Endothelial cell of umbilical vein (primary cell): ENCODE measurements around the gene TM7SF2. TPM values are rescaled to one million over a fixed set of nuclear protein-coding genes. Genes with fewer than 3 reads are reported as not detected.

Source experiments
- BruUV-seq: library from RNA; stranded (reverse); fragments of 400-500 nt; replicated peaks from 2 replicates; lab custom pipeline; 2021; lab: Mats Ljungman, UMichigan
- CTCF ChIA-PET: fragments of 300-600, 350-600 bp; sonication (Branson Sonifier 250); formaldehyde crosslinking; loops from one replicate; lab custom pipeline; 2021; ENCODE audit warnings: antibody characterized with exemption, inconsistent platforms; lab: Charles Lee
- POLR2A ChIA-PET: fragments of 300-600, 350-600 bp; sonication (Branson Sonifier 250); formaldehyde crosslinking; loops from one replicate; lab custom pipeline; 2021; ENCODE audit warnings: antibody characterized with exemption, inconsistent platforms; lab: Charles Lee
- DNase-seq: peaks from one replicate; pipeline ENCODE4 v3.0.0-alpha.2; 2011; ENCODE audit warnings: low read depth, low spot score
- FAIRE-seq: peaks from 2 replicates; lab custom pipeline; 2011; peaks lifted over from hg19 to GRCh38; lab: Jason Lieb, UNC
- H2AFZ ChIP-seq: 2 replicates; pipeline ENCODE4 v1.6.0; 2012; ENCODE audit warnings: low read depth, low read length, control low read depth, inconsistent platforms
- H3K27ac ChIP-seq: 2 replicates; pipeline ENCODE4 v1.5.1; 2011; ENCODE audit warnings: low read depth, mild to moderate bottlenecking, control low read depth, low read length, moderate library complexity; ENCODE audit not compliant: insufficient read depth
- H3K27me3 ChIP-seq, 2 experiments: 2 replicates each; pipeline versions ENCODE4 v1.6.0 to v1.6.1; 2011; ENCODE audit warnings: low read length in 2 of 2, mixed read lengths in 1 of 2; ENCODE audit not compliant: control insufficient read depth in 2 of 2, insufficient read depth in 2 of 2
- H3K36me3 ChIP-seq, 2 experiments: 2 replicates in 1 of 2; 3 replicates in 1 of 2; pipeline ENCODE4 v1.5.1; 2011; ENCODE audit warnings: low read length in 2 of 2, mild to moderate bottlenecking in 1 of 2, moderate library complexity in 1 of 2; ENCODE audit not compliant: control insufficient read depth in 2 of 2, insufficient read depth in 2 of 2; ENCODE audit errors: extremely low read depth in 1 of 2
- H3K4me1 ChIP-seq: 3 replicates; pipeline ENCODE4 v1.5.1; 2011; ENCODE audit warnings: mild to moderate bottlenecking, low read length; ENCODE audit not compliant: control insufficient read depth, insufficient read depth; ENCODE audit errors: extremely low read depth
- H3K4me2 ChIP-seq: 2 replicates; pipeline ENCODE4 v1.6.1; 2011; ENCODE audit warnings: low read length, control low read depth, mixed read lengths; ENCODE audit not compliant: insufficient read depth
- H3K4me3 ChIP-seq, 3 experiments: fragments of 200-600 bp in 1 of 3; sonication (generic), shearing (Covaris generic) in 1 of 3; replicated peaks in 1 of 3; 2 replicates each; pipeline ENCODE4 v1.5.1; 2011 to 2016; ENCODE audit warnings: control low read depth in 3 of 3, low read length in 3 of 3, mild to moderate bottlenecking in 2 of 3, inconsistent platforms in 1 of 3, low read depth in 1 of 3, moderate library complexity in 1 of 3; ENCODE audit not compliant: insufficient read depth in 1 of 3
- H3K79me2 ChIP-seq: 2 replicates; pipeline ENCODE4 v1.6.0; 2012; ENCODE audit warnings: low read length, inconsistent platforms; ENCODE audit not compliant: control insufficient read depth, insufficient read depth
- H3K9ac ChIP-seq: replicated peaks from 2 replicates; pipeline ENCODE3; 2011; ENCODE audit warnings: low read length, control low read depth; ENCODE audit not compliant: insufficient read depth; ENCODE audit errors: extremely low read depth
- H3K9me1 ChIP-seq: replicated peaks from 3 replicates; pipeline ENCODE4 v1.6.0; 2011; ENCODE audit warnings: mild to moderate bottlenecking, low read length; ENCODE audit not compliant: control insufficient read depth, insufficient read depth; ENCODE audit errors: extremely low read depth
- H3K9me3 ChIP-seq: replicated peaks from 2 replicates; pipeline ENCODE4 v1.5.1; 2012; ENCODE audit warnings: low read length, inconsistent platforms; ENCODE audit not compliant: control insufficient read depth, insufficient read depth
- H4K20me1 ChIP-seq: replicated peaks from 2 replicates; pipeline ENCODE3; 2011; ENCODE audit warnings: mild to moderate bottlenecking, low read length; ENCODE audit not compliant: control insufficient read depth, insufficient read depth; ENCODE audit errors: extremely low read depth
- EZH2 ChIP-seq: IDR thresholded peaks from 2 replicates; pipeline ENCODE4 v1.6.1; 2012; ENCODE audit warnings: borderline replicate concordance, low read depth, mild to moderate bottlenecking, moderate library complexity, low read length, inconsistent platforms; ENCODE audit not compliant: severe bottlenecking
- FOS ChIP-seq: IDR thresholded peaks from 2 replicates; pipeline ENCODE4 v1.6.1; 2011; ENCODE audit warnings: mild to moderate bottlenecking, low read length, moderate library complexity, borderline replicate concordance; ENCODE audit not compliant: insufficient read depth
- JUN ChIP-seq: IDR thresholded peaks from 2 replicates; pipeline ENCODE4 v1.6.1; 2011; ENCODE audit warnings: borderline replicate concordance, low read depth; ENCODE audit not compliant: insufficient read length, insufficient read depth
- MYC ChIP-seq: IDR thresholded peaks from one replicate; pipeline ENCODE4 v1.6.1; 2011; ENCODE audit warnings: mild to moderate bottlenecking, low read depth, low read length
- POLR2A ChIP-seq: IDR thresholded peaks from 2 replicates; pipeline ENCODE4 v1.6.1; 2012; ENCODE audit warnings: low read depth, mild to moderate bottlenecking, control low read depth, low read length
- POLR2AphosphoS5 ChIP-seq: IDR thresholded peaks from 2 replicates; pipeline ENCODE4 v1.6.1; 2012; ENCODE audit warnings: low read depth, mild to moderate bottlenecking, control low read depth, low read length, moderate library complexity; ENCODE audit not compliant: insufficient read depth
- dilution Hi-C: fragments of 300-500 bp; cut with MboI; formaldehyde crosslinking; loops from one replicate; pipeline ENCODE4 v1.15.0; 2019; ENCODE audit warnings: low sequenced_read_pairs; ENCODE audit not compliant: extremely low pct_ligation_motif_present
- intact Hi-C: fragments of 100-400 bp; cut with micrococcal nuclease; formaldehyde crosslinking; loops from one replicate; pipeline ENCODE4 v1.10.0; 2022
- polyA plus RNA-seq, 4 experiments: library from polyadenylated mRNA; depleted of rRNA in 3 of 4; stranded (reverse) in 3 of 4; unstranded in 1 of 4; fragments of >200 nt; gene quantifications; 2 replicates each; pipeline versions ENCODE4 v1.2.1 to v1.2.3, GENCODE V29; 2011 to 2012; ENCODE audit warnings: missing spikeins in 1 of 4
- total RNA-seq: library from RNA; stranded (reverse); gene quantifications from 2 replicates; pipeline ENCODE4 v1.2.3, GENCODE V29; 2021
- TF ChIP-seq, protein P1 (sequence below): IDR thresholded peaks from 2 replicates; pipeline ENCODE4 v1.6.1; 2011; ENCODE audit not compliant: insufficient read depth, insufficient read length
- TF ChIP-seq, protein P2 (sequence below), 2 donors: IDR thresholded peaks; 1 replicate in 1 of 2; 2 replicates in 1 of 2; pipeline ENCODE4 v1.5.1; 2011; ENCODE audit warnings: low read length in 2 of 2, mild to moderate bottlenecking in 2 of 2, moderate library complexity in 2 of 2, control low read depth in 1 of 2, inconsistent platforms in 1 of 2, low read depth in 1 of 2; ENCODE audit not compliant: insufficient read depth in 1 of 2; ENCODE audit errors: extremely low read depth in 1 of 2

The TM7SF2 gene
- total and polyA plus RNA-seq, 2 donors (not counting 3 experiments of a cell fraction or from before 2014, with no cell fraction given), result 11.6 to 47.1 TPM

DNA sequence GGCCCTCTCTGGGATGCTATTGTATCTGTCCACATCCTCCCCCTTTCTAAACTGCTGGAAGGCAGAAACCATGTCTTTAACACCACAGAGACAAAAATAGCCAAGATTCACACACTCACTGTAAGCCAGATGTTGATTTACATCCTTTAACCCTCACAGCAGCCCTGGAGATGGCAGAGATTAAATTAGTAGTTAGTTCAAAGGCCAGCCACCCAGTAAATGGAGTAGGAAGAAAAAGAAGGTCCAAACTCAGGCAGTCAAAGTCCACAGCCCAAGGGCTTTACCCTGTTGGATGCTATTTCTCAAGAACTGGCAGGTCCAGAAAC, 8.0 kb downstream of the TM7SF2 start:
- Histone ChIP-seq H3K4me1 (peaks cover 18% of the 10 kb centered on the region), H3K27ac (no peak overlapping the region), H3K36me3 (peaks cover 7 to 14% of the 10 kb centered on the region in 2 experiments), H3K4me2 (no peak overlapping the region), H3K9me3 (no peaks in the 10 kb centered on the region), H3K9ac (no peak overlapping the region), H3K4me3 (no peak overlapping the region), H3K27me3 (no peaks in the 10 kb centered on the region), H3K9me1 (no peaks in the 10 kb centered on the region), H4K20me1 (no peaks in the 10 kb centered on the region), H3K79me2 (peaks cover 39% of the 10 kb centered on the region), H2AFZ (no peak overlapping the region)
- CTCF ChIA-PET, result interaction anchor here (3.4 kb wide), 1 partner anchor 8 kb away, joined by 45 read pairs; the partner anchor contains the start of gene TM7SF2
- dilution Hi-C loops, result no loop called here
- TF ChIP-seq JUN (no peak), POLR2A (no peak), EZH2 (no peak), FOS (no peak), POLR2AphosphoS5 (no peak), MYC (no peak)
- TF ChIP-seq, protein P1, sequence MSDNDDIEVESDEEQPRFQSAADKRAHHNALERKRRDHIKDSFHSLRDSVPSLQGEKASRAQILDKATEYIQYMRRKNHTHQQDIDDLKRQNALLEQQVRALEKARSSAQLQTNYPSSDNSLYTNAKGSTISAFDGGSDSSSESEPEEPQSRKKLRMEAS, result no peak
- TF ChIP-seq, protein P2, sequence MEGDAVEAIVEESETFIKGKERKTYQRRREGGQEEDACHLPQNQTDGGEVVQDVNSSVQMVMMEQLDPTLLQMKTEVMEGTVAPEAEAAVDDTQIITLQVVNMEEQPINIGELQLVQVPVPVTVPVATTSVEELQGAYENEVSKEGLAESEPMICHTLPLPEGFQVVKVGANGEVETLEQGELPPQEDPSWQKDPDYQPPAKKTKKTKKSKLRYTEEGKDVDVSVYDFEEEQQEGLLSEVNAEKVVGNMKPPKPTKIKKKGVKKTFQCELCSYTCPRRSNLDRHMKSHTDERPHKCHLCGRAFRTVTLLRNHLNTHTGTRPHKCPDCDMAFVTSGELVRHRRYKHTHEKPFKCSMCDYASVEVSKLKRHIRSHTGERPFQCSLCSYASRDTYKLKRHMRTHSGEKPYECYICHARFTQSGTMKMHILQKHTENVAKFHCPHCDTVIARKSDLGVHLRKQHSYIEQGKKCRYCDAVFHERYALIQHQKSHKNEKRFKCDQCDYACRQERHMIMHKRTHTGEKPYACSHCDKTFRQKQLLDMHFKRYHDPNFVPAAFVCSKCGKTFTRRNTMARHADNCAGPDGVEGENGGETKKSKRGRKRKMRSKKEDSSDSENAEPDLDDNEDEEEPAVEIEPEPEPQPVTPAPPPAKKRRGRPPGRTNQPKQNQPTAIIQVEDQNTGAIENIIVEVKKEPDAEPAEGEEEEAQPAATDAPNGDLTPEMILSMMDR (IDR thresholded peaks at IDR 0.05; ENCODE audit: extremely low read depth in 1 of 2, insufficient read depth in 1 of 2, low read depth in 1 of 2, low read length in 2 of 2), result no peak
- FAIRE-seq, result no peak
- intact Hi-C loops, result loop anchor here (2.0 kb wide), 1 partner anchor 197 kb away; no protein-coding TSS in a partner anchor
- no TSS peak for BruUV-seq
- POLR2A ChIA-PET, result interaction anchor here (0.6 kb wide), 1 partner anchor 271 kb away, joined by 5 read pairs; no protein-coding TSS in a partner anchor
- no peak for DNase-seq
